Renal pelvis (tissue), 4 donors: ENCODE results near the gene ALG6. TPM values are rescaled to one million over a fixed set of nuclear protein-coding genes. Genes with fewer than 3 reads are reported as not detected.
"Not testable (repeated sequence)": the region's sequence is repeated elsewhere in the genome, so short reads cannot be mapped to it uniquely, and the experiment has no call there.

ENCODE experiments used
- DNase-seq: peaks from one replicate; pipeline ENCODE4 v3.0.0-alpha.2; 2013
- polyA plus RNA-seq, 3 donors: library from polyadenylated mRNA; unstranded; fragments of 120-200 nt; gene quantifications; one replicate each; pipeline ENCODE4 v1.2.1, GENCODE V29; 2013; ENCODE audit not compliant: insufficient read length in 3 of 3

ALG6 gene
- polyA plus RNA-seq, 3 donors = 21.1 to 25.2 (median 23.2) TPM

GRCh38 chr1:63407002-63407401 is 39.6 kb downstream of the ALG6 start:
- no peak for DNase-seq

- DNase-seq = no peak
These were observed 40.9 kb downstream of the ALG6 start for GRCh38 chr1:63408331-63408730.

GRCh38 chr1:63411066-63411465 is 43.6 kb downstream of the ALG6 start:
- no peak for DNase-seq

GRCh38 chr1:63413394-63413793 is 46.0 kb downstream of the ALG6 start:
- no peak for DNase-seq

GRCh38 chr1:63414691-63415365 is 47.4 kb downstream of the ALG6 start:
- DNase-seq = no peak

GRCh38 chr1:63418101-63418500 is 50.7 kb downstream of the ALG6 start:
- DNase-seq = no peak

- DNase-seq = not testable (repeated sequence)
These were observed 53.3 kb downstream of the ALG6 start for GRCh38 chr1:63420746-63421145.

- no peak for DNase-seq
These were observed 56.2 kb downstream of the ALG6 start for GRCh38 chr1:63423649-63424048.

- DNase-seq = no peak
These were observed 61.4 kb downstream of the ALG6 start for GRCh38 chr1:63428815-63429214.

- no peak for DNase-seq
These were observed 61.9 kb downstream of the ALG6 start for GRCh38 chr1:63429281-63429680.

GRCh38 chr1:63435161-63435560 is 67.7 kb downstream of the ALG6 start:
- no peak for DNase-seq

GRCh38 chr1:63442141-63442475 is 74.7 kb downstream of the ALG6 start:
- no peak for DNase-seq

- no peak for DNase-seq
These were observed 81.4 kb downstream of the ALG6 start for GRCh38 chr1:63448731-63449246.

- DNase-seq = no peak
These were observed 83.0 kb downstream of the ALG6 start for GRCh38 chr1:63450416-63450815.

GRCh38 chr1:63453232-63453631 is 85.8 kb downstream of the ALG6 start:
- no peak for DNase-seq

- DNase-seq = no peak
These were observed 86.8 kb downstream of the ALG6 start for GRCh38 chr1:63454269-63454668.

- no peak for DNase-seq
These were observed 91.3 kb downstream of the ALG6 start for GRCh38 chr1:63458750-63459149.

- DNase-seq = no peak
These were observed 94.3 kb downstream of the ALG6 start for GRCh38 chr1:63461661-63462230.

GRCh38 chr1:63463248-63463647 is 95.8 kb downstream of the ALG6 start:
- DNase-seq = no peak

- DNase-seq = no peak
These were observed 98.8 kb downstream of the ALG6 start for GRCh38 chr1:63466181-63466580.

- no peak for DNase-seq
These were observed 99.3 kb downstream of the ALG6 start for GRCh38 chr1:63466759-63467158.

- not testable (repeated sequence) for DNase-seq
These were observed 101.3 kb downstream of the ALG6 start for GRCh38 chr1:63468683-63469082.

GRCh38 chr1:63475761-63476160 is 108.3 kb downstream of the ALG6 start:
- no peak for DNase-seq

- no peak for DNase-seq
These were observed 112.6 kb downstream of the ALG6 start for GRCh38 chr1:63480057-63480456.
